ENCODE results near the gene PDCD1.
"Not testable (repeated sequence)": the region's sequence is repeated elsewhere in the genome, so short reads cannot be mapped to it uniquely, and the experiment has no call there.

The PDCD1 gene

DNA sequence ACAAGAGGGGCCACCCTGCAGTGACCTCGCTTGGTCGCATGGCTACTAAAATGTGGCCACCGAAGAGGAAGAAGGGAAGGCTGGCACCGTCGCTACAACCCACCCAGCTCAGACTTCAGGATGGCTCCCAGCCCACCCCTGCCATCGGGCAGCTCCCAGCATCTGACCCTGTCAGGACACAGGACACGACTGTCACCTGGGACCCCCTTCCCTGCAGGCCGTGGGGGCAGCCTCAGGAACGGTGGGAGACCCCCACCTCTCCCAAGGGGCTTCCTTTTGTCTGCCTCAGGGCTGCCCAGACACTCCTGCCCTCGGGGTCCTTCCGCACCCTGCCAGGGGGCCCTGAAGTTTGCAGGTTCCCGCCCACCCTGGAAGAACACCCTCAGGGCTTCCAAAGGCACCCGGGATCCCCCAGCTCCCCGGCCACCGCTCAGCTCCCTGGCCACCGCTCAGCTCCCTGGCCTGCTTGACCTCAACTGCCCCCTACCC, 18.5 kb upstream of the PDCD1 start:
- no peak for DNase-seq

DNA sequence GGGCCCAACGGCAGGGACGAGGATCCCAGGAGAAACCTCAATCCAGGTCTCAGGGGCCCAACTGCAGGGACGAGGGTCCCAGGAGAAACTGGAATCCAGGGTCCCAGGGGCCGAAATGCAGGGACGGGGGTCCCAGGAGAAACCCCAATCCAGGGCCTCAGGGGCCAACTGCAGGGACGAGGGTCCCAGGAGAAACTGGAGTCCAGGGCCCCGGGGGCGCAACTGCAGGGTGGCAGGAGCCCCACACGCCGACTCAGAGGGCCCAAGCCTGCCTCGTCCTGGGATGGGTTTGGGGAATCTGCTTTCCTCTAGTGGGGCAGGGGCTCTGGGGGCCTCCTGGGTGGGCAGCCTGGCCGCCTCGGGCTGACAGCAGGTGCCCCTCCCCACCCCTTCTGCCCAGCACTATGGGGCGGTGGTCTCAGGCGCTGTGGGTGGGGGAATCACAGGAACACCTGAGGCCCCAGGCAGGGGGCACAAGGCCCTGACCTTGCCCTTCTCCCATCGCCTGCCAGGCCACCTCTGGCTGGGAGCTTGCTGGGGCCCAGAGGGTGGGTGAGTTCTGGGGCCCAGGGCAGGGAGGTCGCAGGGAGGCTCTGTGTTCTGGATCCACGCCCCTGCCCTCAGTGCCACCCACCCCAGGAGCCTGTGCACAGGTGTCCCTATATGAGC, 18.0 kb upstream of the PDCD1 start:
- no peak for DNase-seq

DNA sequence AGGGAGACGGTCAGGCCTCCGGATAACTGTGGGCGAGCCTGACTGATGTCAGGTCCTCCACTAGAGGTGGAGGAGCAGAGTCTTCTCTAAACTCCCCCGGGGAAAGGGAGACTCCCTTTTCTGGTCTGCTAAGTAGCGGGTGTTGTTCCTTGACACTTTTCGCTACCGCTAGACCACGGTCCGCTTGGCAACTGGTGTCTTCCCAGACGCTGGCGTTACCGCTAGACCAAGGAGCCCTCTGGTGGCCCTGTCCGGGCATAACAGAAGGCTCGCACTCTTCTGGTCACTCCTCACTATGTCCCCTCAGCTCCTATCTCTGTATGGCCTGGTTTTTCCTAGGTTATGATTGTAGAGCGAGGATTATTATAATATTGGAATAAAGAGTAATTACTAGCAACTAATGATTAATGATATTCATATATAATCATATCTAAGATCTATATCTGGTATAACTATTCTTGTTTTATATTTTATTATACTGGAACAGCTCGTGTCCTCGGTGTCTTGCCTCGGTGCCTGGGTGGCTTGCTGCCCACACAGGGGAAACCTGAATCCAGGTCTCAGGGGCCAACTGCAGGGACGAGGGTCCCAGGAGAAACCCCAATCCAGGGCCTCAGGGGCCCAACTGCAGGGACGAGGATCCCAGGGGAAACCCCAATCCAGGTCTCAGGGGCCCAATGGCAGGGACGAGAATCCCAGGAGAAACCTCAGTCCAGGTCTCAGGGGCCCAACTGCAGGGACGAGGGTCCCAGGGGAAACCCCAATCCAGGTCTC, 17.2 kb upstream of the PDCD1 start:
- not testable (repeated sequence) for DNase-seq

DNA sequence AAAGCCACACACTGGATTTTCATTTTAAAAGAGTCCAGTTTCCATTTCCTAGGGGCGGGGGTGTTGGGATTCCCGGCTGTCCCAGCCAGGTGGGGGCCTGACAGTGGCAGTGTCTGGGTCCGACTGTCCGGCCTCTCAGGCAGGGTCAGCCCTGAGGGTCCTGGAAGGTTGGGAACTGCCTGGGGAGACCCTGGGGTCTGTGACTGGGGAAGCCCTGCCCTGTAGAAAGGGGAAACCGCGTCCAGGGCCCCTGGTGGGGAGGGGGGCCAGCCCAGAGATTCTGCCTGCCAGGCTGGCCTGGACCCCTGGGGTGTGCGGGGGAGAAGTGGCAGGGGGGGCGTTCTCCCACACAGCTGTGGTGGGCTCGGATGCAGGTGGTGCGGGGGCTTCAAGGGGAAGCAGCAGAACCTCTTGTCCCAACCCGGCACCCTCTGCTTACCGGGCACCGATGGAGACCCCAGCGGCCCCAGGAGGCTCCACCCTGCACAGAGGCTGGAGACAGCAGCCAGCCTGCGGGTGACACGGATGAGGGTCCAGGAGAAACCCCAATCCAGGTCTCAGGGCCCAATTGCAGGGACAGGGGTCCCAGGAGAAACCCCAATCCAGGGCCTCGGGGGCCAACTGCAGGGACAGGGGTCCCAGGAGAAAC, 15.7 kb upstream of the PDCD1 start:
- no peak for DNase-seq

DNA sequence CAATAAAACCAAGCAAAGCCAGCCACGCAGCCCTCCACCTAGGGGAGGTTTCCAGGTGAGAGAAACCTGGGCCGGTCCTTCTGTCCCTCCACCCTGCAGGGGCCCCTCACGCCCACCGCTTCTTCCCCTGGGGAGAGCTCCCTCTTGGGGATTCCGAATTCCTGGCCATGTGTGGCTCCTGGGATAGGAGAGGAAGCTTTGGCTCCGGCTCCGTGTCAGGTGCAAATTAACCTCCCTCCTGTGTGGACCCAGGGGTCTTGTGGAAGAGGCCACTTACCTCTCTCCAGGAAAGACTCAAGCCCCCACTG, 15.1 kb upstream of the PDCD1 start:
- no peak for DNase-seq

DNA sequence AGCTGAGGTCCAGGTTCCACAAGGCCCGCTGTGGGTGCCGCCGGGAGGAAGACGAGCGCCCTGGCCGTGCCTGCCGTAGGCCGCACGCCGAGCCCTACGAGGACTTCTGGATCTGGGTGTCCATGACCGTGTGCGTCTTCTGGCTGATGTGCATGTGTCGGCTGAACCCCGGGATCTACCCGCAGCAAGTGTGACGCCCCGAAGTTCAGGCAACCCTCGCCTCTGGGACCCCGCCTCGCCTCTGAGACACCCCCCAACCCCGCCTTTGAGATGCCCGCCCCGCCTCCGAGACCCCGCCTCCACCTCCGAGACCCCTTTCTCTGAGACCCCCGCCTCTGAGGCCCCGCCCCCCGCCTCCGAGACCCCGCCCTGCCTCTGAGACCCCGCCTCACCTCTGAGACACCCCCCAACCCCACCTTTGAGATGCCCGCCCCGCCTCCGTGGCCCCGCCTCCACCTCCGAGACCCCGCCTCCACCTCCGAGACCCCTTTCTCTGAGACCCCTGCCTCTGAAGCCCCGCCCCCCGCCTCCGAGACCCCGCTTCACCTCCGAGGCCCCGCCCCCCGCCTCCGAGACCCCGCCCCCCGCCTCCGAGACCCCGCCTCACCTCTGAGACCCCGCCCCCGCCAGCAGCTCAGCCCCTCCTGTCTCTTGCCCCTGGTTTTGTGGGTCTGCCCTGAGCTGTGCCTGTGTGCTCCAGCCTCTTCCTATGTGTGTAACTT, 14.5 kb upstream of the PDCD1 start:
- DNase-seq, result no peak

DNA sequence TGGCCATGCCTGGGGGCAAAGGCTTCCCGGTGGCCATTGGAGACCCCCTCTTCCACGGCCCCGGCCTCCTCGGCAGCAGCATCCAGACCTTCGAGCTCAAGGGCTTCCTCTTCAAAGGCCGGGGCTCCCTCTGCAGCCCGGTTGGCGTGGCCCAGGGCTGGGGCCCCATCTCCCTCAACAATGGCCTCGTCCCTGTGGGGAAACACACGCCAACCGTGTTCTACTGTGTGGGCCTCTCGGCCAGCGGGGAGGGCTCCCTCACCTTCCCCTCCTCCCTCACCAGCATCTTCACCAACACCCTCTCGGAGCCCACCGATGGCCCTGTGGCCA, 13.6 kb upstream of the PDCD1 start:
- DNase-seq, result no peak

DNA sequence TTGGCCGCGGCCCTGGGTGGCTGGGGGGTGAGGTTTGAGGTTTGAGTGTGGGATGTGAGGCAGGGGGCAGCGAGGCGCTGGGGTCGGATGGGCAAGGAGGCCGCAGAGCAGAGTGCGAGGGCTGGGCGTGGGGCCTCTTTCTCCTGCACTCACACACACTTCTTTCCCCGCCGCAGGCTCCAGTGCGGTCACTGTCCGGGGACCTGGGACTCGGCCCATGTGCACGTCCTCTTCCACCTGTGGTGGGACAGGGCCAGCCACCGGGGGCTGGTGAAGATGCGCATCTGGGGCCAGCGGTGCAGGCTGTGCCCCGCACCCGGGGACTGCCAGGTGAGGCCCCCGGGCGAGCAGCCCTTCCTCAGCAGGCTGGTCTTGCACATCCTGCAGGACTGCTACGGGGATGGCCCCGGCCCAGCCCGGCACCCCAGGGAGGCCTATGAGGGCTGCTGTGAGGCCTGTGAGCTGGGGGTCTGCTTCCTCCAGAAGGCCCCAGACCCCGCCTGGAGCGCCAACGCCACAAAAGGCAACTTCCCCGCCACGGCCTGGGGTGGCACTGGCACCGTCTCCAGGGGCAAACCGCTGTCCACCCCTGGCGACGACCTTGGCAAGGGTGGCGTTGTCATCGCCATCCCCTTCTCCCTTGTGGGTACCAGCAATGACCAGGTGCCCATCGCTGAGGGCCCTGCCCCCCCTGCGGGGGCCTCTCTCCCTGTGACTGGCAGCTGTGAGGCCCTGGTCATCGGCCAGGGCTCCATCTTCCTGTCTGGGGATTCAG, 13.0 kb upstream of the PDCD1 start:
- no peak for DNase-seq

DNA sequence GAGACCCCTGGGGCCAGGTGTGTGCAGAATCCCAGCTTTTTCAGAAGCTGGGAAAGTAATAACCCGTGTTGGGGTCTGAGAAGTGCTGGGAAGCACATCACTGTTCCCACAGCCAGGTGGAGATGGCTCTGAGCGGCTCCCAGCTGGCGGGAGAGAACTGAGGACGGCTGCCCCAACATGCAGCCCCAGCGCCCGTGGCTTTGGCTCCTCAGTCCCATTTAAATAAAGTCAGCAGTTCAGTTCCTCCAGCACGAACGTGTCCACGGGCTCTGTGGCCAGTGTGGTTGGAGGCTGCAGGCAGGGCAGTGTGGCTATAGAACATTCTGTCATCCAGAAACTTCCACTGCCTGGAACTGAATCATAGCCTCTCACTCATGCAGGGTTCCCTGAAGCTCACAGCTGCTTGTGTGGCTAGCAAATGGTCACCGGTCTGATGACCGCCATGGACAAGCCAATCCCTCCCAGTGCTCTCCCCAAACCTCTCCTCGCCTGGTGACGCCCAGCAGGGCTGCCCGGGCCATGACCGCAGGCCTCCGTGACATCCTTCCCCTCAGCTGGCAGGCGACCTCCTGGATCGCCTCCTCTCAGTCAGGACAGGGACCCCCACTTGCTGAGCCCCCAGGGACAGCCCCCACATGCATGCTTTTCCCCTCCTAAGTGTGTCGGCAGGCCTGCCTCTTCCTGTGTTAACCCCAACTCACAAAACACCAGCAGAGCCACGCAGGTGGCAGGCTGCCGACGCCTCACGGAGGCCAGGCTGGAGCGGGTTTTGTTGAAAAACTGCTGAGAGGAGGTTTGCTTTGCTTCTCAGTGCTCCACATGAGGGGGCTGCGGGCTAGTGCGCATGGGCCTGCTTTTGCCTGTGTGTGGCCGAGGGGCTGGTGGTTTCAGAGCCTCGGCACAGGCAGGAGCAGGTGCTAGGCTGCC, 12.2 kb upstream of the PDCD1 start:
- no peak for DNase-seq

DNA sequence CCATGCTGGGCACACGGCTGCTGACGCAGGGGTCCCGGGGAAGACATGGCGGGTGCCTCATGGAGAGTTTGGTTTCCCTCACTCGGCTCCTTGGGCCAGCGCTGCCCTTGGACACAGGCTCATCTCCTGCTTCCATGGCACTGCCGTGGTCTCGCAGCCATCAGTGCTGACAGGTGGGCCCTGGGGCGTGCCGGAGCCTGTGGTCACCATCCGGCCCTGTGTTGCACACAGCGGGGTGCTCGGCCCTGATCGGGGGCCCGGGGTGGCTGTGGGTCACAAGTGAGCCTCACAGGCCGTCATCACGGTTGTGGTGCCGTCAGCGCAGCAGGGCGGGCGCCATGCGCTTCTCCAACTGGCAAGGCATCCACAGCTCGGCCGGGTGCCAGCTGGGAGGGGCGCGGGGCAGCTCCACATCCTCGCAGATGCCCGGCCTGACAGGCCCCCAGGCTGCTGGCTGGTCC, 11.4 kb upstream of the PDCD1 start:
- no peak for DNase-seq

DNA sequence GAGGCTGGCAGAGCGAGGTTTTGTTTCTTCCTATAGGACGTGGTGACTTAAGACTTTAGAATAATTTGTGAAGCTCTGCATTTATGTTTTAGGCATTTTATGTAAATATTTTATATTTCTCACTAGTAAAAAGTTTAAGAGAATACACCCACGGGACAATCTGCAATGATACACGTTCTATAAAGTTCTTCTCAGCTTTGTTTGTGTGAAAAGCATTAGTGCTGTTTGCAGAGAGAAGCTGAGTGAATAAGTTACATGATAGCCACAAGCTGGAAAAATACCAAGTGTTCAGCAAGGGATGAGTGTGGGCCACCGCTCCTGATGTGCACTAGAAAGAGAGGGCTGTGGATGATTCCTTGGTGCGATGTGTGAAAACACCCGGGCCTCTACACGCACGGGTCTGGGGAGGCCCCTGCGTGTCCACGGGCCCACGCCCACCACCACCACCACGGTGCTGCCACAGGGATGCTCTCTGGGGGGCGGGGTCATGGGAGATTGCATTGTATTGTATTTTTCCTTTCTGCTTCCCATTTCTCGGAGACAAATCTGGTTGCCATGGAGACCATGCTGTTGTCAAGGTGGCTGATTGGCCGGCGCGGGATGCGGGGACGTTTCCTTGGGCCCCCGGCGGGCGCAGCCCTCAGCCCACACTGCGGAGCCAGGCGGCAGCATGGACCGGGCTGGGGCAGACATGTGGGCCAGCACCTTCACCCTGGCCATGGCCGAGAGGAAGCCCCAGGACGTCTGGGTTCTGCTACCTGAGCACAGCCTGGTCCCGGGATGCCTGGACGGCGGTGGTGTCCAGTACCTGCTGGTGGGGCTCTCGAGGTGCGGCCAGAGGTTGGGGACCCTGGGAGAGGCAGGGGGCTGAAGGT, 10.6 kb upstream of the PDCD1 start, which contains the start of gene RTP5:
RTP5 (plus strand) TSS at position 643 of the 875 bp plus-strand sequence; CDS start at position 671, 28 bp downstream.
- DNase-seq, result no peak

DNA sequence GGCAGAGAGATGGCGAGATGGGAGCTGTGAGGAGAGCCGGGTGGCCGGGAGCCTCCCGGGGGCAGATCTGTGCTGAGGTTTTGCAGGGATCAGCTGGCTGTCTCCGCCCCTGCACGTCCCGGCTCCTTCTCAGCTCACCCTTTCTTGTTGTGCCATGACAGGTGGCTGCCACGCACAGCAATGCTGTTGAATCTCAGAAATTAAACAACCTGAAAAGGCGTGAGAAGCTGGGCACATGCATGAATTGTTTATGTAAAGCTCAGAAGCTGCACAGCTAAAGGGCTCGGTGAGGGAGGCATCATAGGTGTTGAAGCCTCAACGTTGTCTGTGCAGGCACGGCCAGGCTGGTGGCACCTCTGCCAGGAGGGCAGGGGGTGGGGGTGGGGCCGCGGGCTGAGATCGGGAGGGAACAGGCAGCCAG, 10.0 kb upstream of the PDCD1 start:
- DNase-seq, result no peak

DNA sequence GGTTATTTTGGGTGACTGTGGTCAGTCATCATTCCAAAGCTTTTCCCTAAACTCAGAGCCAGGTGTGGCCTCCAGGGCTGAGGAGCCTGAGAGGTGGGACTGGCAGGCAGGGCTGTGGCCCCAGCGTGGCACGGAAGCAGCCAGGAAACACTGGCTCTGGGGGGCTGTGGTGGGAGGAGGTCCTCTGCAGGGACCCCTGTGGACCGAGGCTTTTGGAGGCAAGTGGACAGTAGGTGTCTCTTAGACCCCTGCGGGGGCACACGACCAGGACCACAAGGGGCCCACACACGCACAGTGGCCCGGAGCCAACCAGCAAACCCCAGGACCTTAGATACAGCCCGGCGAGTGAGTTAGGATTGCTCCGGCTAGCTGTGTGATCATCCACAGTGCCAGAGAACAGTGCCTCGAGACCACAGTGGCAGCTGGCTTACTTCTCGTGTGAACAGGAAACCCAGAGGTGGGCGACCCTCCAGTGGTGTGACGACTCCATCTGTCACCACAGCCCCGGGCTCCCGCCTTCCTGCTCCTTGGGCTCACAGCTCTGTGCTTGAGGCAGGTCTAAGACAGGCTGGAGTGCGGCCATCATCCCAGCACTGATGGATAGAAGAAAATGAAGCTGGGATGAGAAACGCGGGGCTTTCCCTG, 9.2 kb upstream of the PDCD1 start:
- DNase-seq, result peak; percentile 45

DNA sequence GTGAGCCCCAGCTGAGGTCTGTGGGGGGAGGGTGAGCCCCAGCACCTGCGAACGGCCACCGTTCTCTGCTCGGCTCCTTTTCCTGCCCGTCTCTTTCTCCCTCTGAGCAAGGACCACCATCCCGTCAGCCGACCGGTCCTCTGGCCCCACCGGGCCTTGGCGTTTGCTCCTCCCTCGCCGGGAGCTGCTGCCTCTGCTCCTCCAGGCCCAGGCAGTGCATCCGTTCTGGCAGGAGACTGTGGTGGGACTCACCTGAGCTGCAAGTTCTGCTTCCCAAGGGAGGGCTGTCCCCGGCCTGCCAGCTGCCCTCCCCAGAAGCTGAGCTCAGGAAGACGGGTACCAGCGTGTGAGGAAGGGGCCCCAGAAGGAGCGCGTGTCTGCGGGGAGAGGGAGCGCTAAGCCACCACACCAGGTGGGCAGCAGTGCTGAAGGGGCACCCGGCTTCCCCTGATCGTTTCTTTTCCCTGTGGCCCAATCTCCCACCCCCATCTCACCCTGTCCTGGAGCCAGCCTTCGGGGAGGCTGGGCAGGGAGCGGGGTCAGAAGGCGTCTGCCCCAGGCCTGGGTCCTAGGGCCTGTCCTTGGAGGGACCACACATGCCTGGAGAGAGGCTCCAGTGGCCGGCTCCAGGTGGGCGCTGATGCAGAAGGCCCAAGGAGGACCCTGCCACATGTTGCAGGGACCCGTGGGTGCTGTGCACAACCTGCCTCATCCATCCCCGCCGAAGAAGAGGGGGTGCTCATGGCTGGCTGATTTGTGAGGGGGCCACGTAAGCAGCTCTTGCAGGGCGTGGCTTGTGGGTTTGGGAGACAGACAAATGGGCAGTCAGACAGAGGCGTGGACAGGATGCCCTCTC, 8.3 kb upstream of the PDCD1 start:
- no peak for DNase-seq

DNA sequence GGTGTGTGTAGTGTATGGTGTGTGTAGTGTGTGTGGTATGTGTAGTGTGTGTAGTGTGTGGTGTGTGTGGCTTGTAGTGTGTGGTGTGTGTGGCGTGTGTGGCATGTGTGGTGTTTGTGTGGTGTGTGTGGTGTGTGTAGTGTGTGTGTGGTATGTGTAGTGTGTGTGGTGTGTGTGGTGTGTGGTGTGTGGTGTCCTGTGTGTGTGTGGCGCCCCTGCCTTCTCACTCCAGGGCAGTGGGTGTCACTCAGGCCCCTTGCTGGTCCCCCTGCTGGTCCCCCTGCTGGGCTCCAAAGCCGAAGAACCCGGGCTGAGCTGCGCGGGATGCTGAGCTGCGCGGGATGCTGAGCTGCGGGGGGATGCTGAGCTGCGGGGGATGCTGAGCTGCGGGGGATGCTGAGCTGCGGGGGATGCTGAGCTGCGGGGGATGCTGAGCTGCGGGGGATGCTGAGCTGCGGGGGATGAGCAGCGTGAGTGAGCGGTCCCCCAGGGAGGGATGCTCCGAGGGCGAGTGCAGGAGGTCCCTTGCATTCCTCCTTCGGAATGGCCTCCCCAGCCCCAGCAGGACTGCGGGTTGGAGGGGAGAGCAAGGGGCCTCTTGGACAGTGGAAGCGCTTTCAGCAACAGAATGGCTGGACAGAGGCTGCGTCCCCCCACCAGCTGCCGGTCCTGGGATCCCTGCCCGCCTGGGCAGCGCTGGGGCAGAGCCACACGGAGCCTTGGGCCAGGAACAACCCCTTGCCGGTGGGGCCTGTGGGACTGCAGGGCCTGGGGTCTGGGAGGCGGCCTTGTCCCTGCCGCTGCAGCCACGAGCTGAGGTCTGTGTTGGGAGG, 7.5 kb upstream of the PDCD1 start:
- no peak for DNase-seq

DNA sequence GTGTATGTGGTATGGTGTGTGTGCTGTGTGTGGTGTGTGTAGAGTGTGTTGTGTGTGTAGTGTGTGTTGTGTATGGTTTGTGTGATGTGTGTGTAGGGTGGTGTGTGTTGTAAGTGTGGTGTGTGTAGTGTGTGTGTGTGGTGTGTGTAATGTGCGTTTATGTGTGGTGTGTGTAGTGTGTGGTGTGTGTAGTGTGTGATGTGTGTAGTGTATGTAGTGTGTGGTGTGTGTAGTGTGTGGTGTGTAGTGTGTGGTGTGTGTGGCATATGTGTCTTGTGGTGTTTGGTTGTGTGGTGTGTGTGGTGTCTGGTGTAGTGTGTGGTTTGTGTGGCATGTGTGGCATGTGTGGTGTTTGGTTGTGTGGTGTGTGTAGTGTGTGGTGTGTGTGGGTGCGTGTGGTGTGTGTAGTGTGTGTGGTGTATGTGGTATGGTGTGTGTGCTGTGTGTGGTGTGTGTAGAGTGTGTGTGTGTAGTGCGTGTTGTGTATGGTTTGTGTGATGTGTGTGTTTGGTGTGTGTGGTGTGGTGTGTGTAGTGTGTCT, 6.8 kb upstream of the PDCD1 start:
- DNase-seq, result no peak

DNA sequence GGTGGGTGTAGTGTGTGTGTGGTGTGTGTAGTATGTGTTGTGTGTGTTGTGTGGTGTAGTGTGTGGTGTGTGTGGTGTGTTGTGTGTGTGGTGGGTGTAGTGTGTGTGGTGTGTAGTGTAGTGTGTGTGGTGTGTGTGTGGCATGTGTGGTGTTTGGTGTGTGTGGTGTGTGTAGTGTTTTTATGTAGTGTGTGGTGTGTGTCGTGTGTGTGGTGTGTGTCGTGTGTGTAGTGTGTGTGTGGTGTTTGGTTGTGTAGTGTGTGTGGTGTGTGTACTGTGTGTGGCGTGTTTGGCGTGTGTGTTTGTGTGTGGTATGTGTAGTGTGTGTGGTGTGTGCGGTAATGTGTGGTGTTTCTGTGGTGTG, 6.1 kb upstream of the PDCD1 start:
- DNase-seq, result no peak
